Measurements from ENCODE around the gene WNT10A.
"Not testable (repeated sequence)": the region's sequence is repeated elsewhere in the genome, so short reads cannot be mapped to it uniquely, and the experiment has no call there.

Gene WNT10A

GRCh38 chr2:218893349-218894150 is 12.9 kb downstream of the WNT10A start:
- DNase-seq (ENCODE audit: low spot score) = peak; percentile 8

DNA sequence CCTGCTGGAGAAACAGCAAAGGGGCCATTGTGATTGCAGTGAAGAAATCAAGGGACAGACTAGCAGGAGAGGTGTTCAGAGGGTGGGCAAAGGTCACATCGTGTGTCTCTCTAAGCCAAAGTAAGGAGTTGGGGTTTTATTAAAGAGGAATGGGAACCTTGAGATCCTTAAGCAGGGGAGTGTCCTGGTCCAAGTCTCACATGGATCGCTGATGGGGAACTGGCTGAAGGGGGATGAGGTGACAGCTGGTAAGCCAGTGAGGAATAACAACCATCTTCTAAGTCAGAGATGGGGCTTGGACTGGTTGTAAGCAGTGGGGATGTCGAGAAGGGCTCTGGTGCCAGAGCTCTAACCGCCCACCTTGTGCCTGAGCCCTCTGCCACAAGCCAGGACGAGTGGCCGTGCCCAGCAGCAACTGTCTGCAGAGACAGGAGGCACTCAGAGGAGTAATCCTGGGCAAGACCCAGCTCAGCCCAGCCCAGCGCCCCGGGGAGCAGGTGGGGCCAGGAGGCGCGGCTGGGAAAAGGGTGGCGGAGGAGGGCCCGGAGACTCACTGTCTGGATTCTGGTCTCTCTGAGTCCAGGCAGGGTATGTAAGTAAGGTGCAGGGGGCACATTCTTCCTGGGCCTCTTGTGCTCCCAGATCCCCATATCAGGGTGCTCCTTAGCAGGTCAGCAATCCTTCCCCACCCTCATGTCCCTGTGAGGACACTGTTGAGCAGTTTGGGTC is 13.7 kb downstream of the WNT10A start:
- DNase-seq (ENCODE audit: low spot score) = peak; percentile 10

DNA sequence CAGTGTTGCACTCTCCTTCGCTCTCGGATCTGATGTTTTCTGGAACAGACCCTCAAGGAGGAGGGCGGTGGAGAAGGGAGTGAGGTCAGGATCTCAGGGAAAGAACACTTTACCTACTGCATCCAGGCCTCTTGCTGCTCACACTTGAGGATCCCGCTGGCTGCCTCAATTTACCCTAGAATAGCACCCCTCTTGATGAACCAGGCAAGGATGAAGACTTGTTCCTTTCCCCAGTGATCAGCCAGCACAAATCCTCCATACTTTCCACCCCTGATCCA is 14.2 kb downstream of the WNT10A start:
- no peak for DNase-seq (ENCODE audit: low spot score)

DNA sequence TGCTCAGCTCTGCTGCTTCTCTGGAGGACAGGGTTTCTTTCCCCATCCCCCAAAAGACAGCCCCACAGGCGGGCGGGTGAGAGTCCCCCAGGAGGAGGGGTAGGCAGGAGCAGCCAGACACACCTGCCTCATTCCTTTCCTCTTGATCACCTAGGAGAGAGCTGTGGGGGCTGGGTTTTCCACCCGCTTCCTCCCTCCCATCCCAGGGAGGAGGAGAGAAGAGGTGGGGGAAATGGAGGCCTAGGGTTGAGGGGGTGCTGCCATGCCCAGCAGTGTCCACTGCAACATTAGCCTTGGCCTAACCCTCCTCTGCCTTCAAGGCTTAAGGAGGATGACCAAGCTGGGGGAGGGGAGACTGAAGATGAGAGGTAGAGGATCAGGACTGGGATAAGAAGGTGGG is 14.7 kb downstream of the WNT10A start:
- peak; percentile 23 for DNase-seq (ENCODE audit: low spot score)

- peak; percentile 42 for DNase-seq (ENCODE audit: low spot score)
These were observed 15.3 kb downstream of the WNT10A start for GRCh38 chr2:218895759-218896500.

DNA sequence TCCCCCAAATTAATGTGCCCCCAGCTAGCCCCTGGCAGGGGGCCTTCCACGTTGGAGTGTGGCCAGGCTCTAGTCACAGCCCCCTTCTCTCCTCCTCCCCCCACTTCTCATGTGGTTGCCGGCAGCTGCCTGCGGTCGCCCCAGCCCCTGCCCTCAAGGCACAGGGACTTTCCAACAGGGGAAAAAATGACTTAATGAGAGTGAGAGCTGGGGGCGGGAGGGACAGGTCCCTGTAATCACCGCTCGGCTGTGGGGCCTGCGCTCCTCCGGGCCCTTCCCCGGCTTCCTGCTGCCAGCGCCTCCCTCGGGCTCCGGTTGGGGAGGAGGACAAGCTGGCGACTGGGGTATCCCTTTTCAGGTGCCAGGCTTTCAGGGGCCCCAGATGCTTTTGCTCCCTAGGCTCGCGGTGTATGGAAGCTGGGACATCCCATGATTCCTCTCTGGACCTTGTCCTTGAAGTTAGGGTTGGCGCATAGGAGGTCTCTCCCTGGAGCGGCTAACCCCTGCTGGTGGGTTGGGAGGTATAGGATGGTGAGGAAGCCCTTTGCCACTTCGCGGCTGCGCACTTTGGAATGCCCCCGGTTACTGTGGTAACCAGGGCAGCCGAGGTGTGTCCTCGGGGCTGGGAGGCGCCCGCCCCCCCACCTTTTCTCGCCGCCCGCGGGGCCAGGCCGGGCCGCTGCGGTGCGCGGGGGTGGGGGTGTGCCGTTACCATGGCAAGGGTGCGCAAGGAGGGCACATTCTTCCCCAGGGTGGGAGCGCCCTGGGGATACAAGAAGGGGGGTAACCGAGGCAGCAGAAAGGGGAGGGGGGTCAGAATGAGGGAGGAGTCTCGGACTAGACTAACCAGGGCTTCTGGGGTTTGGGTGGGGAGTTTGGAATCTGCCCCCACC is 16.1 kb downstream of the WNT10A start:
- peak; percentile 68 for DNase-seq (ENCODE audit: low spot score)

DNA sequence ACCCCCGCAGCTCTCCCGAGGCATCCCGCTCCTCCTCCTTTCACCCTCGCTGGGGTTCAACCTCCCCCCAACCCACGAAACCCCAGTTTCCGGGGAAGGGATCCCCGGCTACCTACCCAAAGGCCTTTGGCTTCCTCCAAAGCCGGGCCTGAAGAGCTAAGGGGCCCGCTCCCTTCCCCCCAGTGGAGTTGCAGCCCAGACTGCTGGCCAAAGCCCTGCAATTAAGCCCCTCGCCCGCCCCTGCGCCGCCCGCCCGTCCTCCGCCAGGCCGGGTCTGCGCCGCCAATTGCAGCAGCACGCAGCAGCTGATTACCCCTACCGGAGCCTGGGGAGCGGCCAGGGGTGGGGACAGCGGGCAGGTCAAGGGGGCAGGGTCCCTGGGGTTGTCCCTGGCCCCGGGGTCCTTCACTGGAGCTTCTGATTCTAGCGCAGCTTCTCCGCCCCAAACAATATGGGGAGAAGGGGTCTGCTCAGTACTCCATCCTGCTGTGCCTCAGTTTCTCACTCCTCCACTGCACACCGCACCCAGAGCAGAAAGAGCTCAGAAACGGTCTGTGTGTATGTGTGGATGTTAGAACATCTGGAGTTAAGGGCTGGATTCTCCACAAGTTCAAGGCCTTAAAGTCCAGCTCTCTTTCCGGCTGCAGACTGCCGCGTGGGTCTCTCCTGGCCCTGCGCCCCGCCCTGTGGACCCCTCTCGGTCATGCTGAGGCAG is 16.9 kb downstream of the WNT10A start:
- no peak for DNase-seq (ENCODE audit: low spot score)

DNA sequence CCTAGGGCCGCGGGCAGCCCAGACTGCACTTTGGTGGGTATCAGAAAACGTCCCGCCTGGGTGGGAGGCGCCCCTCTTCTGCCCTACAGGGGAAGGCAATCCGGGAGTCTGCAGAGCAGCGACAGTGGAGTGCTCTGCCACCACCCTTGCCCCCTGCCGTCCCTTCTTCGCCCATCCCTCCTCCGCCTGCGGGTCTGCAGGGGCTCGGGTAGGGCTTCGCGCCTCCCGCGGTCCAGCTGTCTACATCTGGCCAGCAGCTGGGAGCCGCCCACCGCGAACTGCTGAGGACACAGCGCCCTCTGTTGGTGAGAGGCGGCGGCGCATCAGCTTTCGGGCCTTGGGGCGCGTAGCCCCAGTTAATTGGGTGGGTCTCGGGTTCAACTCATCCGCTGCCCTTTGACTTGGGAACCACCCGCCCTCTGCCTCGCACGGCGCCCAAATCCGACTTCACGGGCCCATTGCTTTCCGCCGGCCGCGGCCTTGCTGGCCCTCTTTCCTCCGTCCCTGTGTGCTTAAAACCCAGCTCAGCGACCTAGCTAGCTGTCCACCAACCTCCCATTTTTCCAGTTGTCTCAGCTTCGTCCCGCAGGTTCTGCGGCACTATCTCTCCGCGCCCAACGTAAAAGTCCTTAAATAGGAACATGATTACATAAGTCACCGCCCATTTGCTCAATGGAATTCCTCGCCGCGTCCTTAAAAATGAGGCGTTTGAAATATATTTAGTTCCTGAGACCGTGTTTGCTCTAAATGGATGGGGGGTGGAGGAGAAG is 17.6 kb downstream of the WNT10A start:
- DNase-seq (ENCODE audit: low spot score) = peak; percentile 91

DNA sequence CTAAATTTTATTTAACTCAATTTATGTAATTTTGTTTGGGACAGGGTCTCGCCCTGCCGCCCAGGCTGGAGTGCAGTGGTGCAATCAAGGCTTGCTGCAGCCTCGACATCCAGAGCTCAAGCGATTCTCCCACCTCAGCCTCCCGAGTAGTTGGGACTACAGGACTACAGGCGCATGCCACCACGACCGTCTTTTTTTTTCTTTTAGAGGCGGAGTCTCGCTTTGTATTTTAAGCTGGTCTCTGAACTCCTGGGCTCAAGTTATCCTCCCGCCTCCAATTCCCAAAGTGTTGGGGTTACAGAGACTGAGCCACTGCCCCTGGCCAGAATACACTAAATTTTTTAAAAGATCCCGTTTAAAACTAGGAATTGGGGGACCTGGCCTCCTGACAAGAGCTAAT is 18.5 kb downstream of the WNT10A start:
- no peak for DNase-seq (ENCODE audit: low spot score)

- DNase-seq (ENCODE audit: low spot score) = no peak
These were observed 21.8 kb downstream of the WNT10A start for GRCh38 chr2:218902427-218902826.

DNA sequence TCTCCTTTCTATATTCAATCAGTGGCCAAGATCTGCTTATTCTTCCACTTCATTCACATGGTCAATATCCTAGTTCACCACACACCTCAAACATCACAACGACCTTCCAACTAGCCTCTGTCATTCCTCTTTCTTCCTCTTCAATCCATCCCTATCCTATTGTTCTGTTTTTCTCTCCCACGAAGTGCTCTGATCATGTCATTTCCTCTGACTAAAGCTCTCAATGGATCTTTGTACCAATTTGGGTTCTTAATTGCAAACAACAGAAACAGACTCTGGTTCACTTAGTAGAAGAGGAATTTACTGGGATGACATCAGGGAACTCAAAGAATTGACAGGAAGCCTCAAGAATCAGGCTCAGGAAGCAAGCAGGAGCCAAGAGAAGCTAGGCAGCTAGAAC is 23.5 kb downstream of the WNT10A start:
- no peak for DNase-seq (ENCODE audit: low spot score)

DNA sequence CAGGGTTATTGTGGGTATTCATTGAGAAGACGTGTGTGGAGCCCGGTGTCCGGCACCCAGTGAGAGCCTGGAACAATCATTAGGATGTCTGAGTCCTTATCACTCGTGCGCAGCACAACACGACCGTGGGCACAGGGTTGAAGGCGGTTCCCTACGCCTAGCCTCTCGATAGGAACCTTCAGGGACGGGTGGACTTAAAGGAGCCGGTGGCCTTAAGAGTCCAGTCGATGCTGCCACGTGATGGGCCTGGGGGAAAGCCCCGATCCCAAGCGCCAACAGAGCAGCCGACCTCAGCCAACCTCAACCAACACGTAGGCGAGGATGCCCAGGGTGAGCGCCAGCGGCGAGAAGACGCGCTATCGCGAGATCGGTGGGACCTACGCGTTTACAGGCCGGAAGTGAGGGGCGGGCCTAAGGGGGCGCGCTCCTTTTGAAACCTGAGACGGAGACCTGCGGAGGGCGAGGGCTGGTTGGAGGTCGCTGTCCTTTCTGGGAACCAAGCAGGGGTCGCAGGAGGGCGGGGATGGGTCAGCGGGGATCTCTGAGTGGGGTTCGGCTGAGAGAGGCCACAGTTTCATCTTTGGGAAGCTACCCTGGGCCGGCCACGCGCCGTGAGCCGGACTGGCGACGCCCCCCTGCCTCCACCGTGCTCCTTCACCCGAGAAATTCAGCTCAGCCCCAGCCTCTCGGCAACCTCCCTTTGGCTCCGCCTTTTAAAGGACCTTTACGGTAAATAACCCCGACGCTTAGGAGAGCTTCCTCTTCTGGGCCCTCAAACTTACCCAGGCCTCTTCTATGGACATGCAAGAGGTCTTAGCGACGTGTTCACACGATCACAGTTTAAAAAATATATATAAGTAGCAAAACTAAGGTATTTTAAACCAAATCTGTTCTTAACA is 28.3 kb downstream of the WNT10A start:
- peak; percentile 82 for DNase-seq (ENCODE audit: low spot score)

GRCh38 chr2:218910741-218911140 is 30.1 kb downstream of the WNT10A start:
- no peak for DNase-seq (ENCODE audit: low spot score)

GRCh38 chr2:218920504-218920903 is 39.9 kb downstream of the WNT10A start:
- no peak for DNase-seq (ENCODE audit: low spot score)

- DNase-seq (ENCODE audit: low spot score) = no peak
These were observed 44.1 kb downstream of the WNT10A start for GRCh38 chr2:218924757-218925156.

- no peak for DNase-seq (ENCODE audit: low spot score)
These were observed 44.8 kb downstream of the WNT10A start for GRCh38 chr2:218925434-218925833.

GRCh38 chr2:218927422-218927821 is 46.8 kb downstream of the WNT10A start:
- DNase-seq (ENCODE audit: low spot score) = no peak

DNA sequence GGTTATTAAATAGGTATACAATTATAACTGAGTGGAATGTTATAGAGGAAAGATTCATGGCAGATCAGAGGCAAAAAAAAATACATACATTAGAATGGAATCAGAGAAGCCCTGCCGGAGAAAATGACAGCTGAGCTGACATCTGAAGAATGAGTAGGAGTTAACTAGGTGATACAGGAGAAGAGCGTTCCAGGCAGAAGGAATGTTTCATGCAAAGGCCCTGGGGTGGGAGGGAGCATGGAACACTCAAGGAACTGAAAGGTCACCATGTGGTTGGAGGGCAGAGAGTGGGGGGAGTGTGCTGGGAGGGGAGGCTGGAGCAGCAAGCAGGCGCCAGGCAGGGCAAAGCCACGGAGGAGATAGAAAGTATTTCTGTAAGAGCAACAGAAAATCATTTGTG is 47.2 kb downstream of the WNT10A start:
- no peak for DNase-seq (ENCODE audit: low spot score)

DNA sequence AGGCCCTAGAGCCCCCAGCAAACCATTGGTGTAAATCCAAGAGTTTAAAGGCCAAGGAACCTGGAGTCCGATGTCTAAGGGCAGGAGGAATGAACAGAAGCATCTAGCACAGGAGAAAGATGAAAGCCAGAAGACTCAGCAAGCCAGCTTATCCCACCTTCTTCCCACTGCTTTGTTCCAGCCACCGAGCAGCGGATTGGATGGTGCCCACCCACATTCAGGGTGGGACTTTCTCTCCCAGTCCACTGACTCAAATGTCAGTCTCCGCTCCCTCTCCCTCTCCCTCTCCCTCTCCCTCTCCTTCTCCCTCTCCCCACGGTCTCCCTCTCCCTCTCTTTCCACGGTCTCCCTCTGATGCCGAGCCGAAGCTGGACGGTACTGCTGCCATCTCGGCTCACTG is 49.8 kb downstream of the WNT10A start:
- not testable (repeated sequence) for DNase-seq (ENCODE audit: low spot score)

- DNase-seq (ENCODE audit: low spot score) = not testable (repeated sequence)
These were observed 51.1 kb downstream of the WNT10A start for GRCh38 chr2:218931751-218932150.

Measured in HuH-7.5 (cell line).